HT-29 (cell line): ENCODE data around the gene NDOR1. TPM values are rescaled to one million over a fixed set of nuclear protein-coding genes. Genes with fewer than 3 reads are reported as not detected.

Source experiments
- DNase-seq: peaks from one replicate; pipeline ENCODE4 v3.0.0-alpha.2; 2015; ENCODE audit warnings: low spot score
- total RNA-seq: library from RNA; depleted of rRNA; stranded (reverse); fragments of >200 nt; shearing (Covaris generic); gene quantifications from 2 replicates; pipeline ENCODE4 v1.2.3, GENCODE V29; 2014

NDOR1 gene
- total RNA-seq, 1 experiment from 2014 or later = 23.9 TPM

GRCh38 chr9:137198051-137198901, 7.2 kb upstream of the NDOR1 start:
- peak; percentile 50 for DNase-seq

GRCh38 chr9:137198902-137199283, 6.6 kb upstream of the NDOR1 start:
- no peak for DNase-seq

GRCh38 chr9:137199411-137200121, 5.9 kb upstream of the NDOR1 start:
- DNase-seq = peak; percentile 21

GRCh38 chr9:137200311-137201204, 4.9 kb upstream of the NDOR1 start, which contains the start of gene TPRN:
Gene TPRN, minus strand, starts transcription at chr9:137200741. Its CDS starts 30 bp downstream, at chr9:137200711.
- peak; percentile 98 for DNase-seq

GRCh38 chr9:137201205-137201868, 4.2 kb upstream of the NDOR1 start:
- no peak for DNase-seq

- no peak for DNase-seq
Measured at GRCh38 chr9:137202966-137203365, 2.5 kb upstream of the NDOR1 start.

- DNase-seq = no peak
Measured at GRCh38 chr9:137204731-137205125, 772 bp upstream of the NDOR1 start.

- no peak for DNase-seq
Measured at GRCh38 chr9:137206602-137207001, 1.1 kb downstream of the NDOR1 start.

- no peak for DNase-seq
Measured at GRCh38 chr9:137211532-137211931, 6.0 kb downstream of the NDOR1 start.

- DNase-seq = no peak
Measured at GRCh38 chr9:137212520-137212919, 7.0 kb downstream of the NDOR1 start.

GRCh38 chr9:137213160-137214060, 7.9 kb downstream of the NDOR1 start:
- no peak for DNase-seq

- no peak for DNase-seq
Measured at GRCh38 chr9:137214620-137215019, 9.1 kb downstream of the NDOR1 start.

- no peak for DNase-seq
Measured at GRCh38 chr9:137215196-137215986, 9.9 kb downstream of the NDOR1 start.

GRCh38 chr9:137216188-137216965, 10.9 kb downstream of the NDOR1 start:
- no peak for DNase-seq

- DNase-seq = peak; percentile 91
Measured at GRCh38 chr9:137217276-137218211, 12.0 kb downstream of the NDOR1 start.

- DNase-seq = no peak
Measured at GRCh38 chr9:137218212-137218753, 12.8 kb downstream of the NDOR1 start.

- peak; percentile 64 for DNase-seq
Measured at GRCh38 chr9:137218754-137219271, 13.3 kb downstream of the NDOR1 start.
